HepG2 (cell line): Measurements from ENCODE around the gene MRPS10. TPM values are rescaled to one million over a fixed set of nuclear protein-coding genes. Genes with fewer than 3 reads are reported as not detected.

ENCODE experiments used
- CC2D1A ChIP-seq: sonication (generic); formaldehyde crosslinking; IDR thresholded peaks from 2 replicates; pipeline ENCODE4 v1.8.1; 2023; ENCODE audit warnings: mild to moderate bottlenecking, missing genetic modification reagents
- EED ChIP-seq: sonication (generic); formaldehyde crosslinking; IDR thresholded peaks from 2 replicates; pipeline ENCODE4 v1.5.0; 2020; ENCODE audit warnings: mild to moderate bottlenecking, missing genetic modification reagents
- ELF1 ChIP-seq: sonication (generic); formaldehyde crosslinking; IDR thresholded peaks from 2 replicates; pipeline ENCODE4 v1.4.0; 2020; ENCODE audit warnings: missing genetic modification reagents
- FOXJ3 ChIP-seq: sonication (generic); formaldehyde crosslinking; IDR thresholded peaks from 2 replicates; pipeline ENCODE4 v1.4.0; 2020; ENCODE audit warnings: missing genetic modification reagents, mild to moderate bottlenecking, borderline replicate concordance
- HOXD1 ChIP-seq: sonication (generic); formaldehyde crosslinking; IDR thresholded peaks from 2 replicates; pipeline ENCODE4 v1.5.0; 2020; ENCODE audit warnings: missing genetic modification reagents
- JUN ChIP-seq: sonication (generic); formaldehyde crosslinking; IDR thresholded peaks from 2 replicates; pipeline ENCODE4 v1.4.0; 2020; ENCODE audit warnings: mild to moderate bottlenecking, missing genetic modification reagents
- MTF1 ChIP-seq: sonication (generic); formaldehyde crosslinking; IDR thresholded peaks from 2 replicates; pipeline ENCODE4 v1.5.0; 2020; ENCODE audit warnings: missing genetic modification reagents
- NFE2L2 ChIP-seq: fragments of 150-350 bp; IDR thresholded peaks from 2 replicates; pipeline ENCODE4 v1.6.1; 2014; ENCODE audit warnings: low read length
- NR2F1 ChIP-seq, 2 experiments: fragments of 450-650 bp in 1 of 2; formaldehyde crosslinking in 1 of 2; IDR thresholded peaks; 2 replicates each; pipeline versions ENCODE4 v1.5.0 to v1.6.1; 2016 to 2020; ENCODE audit warnings: mild to moderate bottlenecking in 1 of 2, missing compliant biosample characterization in 1 of 2, missing genetic modification reagents in 1 of 2, moderate library complexity in 1 of 2
- PAF1 ChIP-seq: IDR thresholded peaks from 2 replicates; pipeline ENCODE4 v1.6.1; 2016; ENCODE audit warnings: missing genetic modification reagents, missing compliant biosample characterization
- PHF20 ChIP-seq: sonication (generic); formaldehyde crosslinking; IDR thresholded peaks from 2 replicates; pipeline ENCODE4 v1.5.0; 2020; ENCODE audit warnings: mild to moderate bottlenecking, missing genetic modification reagents
- POGZ ChIP-seq: sonication (generic); formaldehyde crosslinking; IDR thresholded peaks from 2 replicates; pipeline ENCODE4 v1.4.0; 2020; ENCODE audit warnings: mild to moderate bottlenecking, missing genetic modification reagents
- SP2 ChIP-seq: sonication (generic); formaldehyde crosslinking; IDR thresholded peaks from 2 replicates; pipeline ENCODE4 v1.5.1; 2020; ENCODE audit warnings: mild to moderate bottlenecking, missing genetic modification reagents
- YEATS2 ChIP-seq: sonication (generic); formaldehyde crosslinking; IDR thresholded peaks from 2 replicates; pipeline ENCODE4 v1.4.0; 2020; ENCODE audit warnings: missing genetic modification reagents, borderline replicate concordance
- YEATS4 ChIP-seq: sonication (generic); formaldehyde crosslinking; IDR thresholded peaks from 2 replicates; pipeline ENCODE4 v1.4.0; 2020; ENCODE audit warnings: missing genetic modification reagents, borderline replicate concordance
- ZBTB1 ChIP-seq: sonication (generic); formaldehyde crosslinking; IDR thresholded peaks from 2 replicates; pipeline ENCODE4 v1.4.0; 2020; ENCODE audit warnings: missing genetic modification reagents, borderline replicate concordance
- ZFX ChIP-seq: sonication (generic); formaldehyde crosslinking; IDR thresholded peaks from 2 replicates; pipeline ENCODE4 v1.4.0; 2020; ENCODE audit warnings: mild to moderate bottlenecking, low read depth, missing genetic modification reagents, moderate library complexity
- ZNF136 ChIP-seq: sonication (generic); formaldehyde crosslinking; IDR thresholded peaks from 2 replicates; pipeline ENCODE4 v1.8.1; 2022; ENCODE audit warnings: low read depth, mild to moderate bottlenecking, moderate library complexity, missing genetic modification reagents
- ZNF251 ChIP-seq: sonication (generic); formaldehyde crosslinking; IDR thresholded peaks from 2 replicates; pipeline ENCODE4 v1.9.0; 2021; ENCODE audit warnings: mild to moderate bottlenecking, missing genetic modification reagents
- ZNF253 ChIP-seq: sonication (generic); formaldehyde crosslinking; IDR thresholded peaks from 2 replicates; pipeline ENCODE4 v1.8.0; 2022; ENCODE audit warnings: mild to moderate bottlenecking, missing genetic modification reagents, borderline replicate concordance
- ZNF274 ChIP-seq: sonication (generic); formaldehyde crosslinking; IDR thresholded peaks from 2 replicates; pipeline ENCODE4 v1.5.1; 2020; ENCODE audit warnings: mild to moderate bottlenecking, missing genetic modification reagents
- ZNF331 ChIP-seq: sonication (generic); formaldehyde crosslinking; IDR thresholded peaks from 2 replicates; pipeline ENCODE4 v1.4.0; 2020; ENCODE audit warnings: missing genetic modification reagents
- ZNF543 ChIP-seq: sonication (generic); formaldehyde crosslinking; IDR thresholded peaks from 2 replicates; pipeline ENCODE4 v1.4.0; 2020; ENCODE audit warnings: mild to moderate bottlenecking, missing genetic modification reagents
- ZNF703 ChIP-seq: sonication (generic); formaldehyde crosslinking; IDR thresholded peaks from 2 replicates; pipeline ENCODE4 v1.5.1; 2020; ENCODE audit warnings: missing genetic modification reagents, mild to moderate bottlenecking, moderate library complexity, borderline replicate concordance
- polyA plus RNA-seq, 8 experiments: library from polyadenylated mRNA; depleted of rRNA in 3 of 8; stranded (reverse) in 7 of 8; unstranded in 1 of 8; fragments of >200 nt; fragmentation: Illumina TruSeq in 4 of 8; extraction: Trizol in 4 of 8; gene quantifications; 2 replicates each; pipeline versions ENCODE4 v1.2.1 to v1.2.3, GENCODE V29; 2011 to 2016; ENCODE audit warnings: low read depth in 4 of 8, missing spikeins in 1 of 8, mixed read lengths in 1 of 8; ENCODE audit not compliant: insufficient read depth in 1 of 8
- total RNA-seq, 5 experiments: library from RNA; depleted of rRNA; stranded (reverse); fragments of >200 nt; fragmentation: Illumina TruSeq; extraction: Trizol; gene quantifications; 2 replicates each; pipeline ENCODE4 v1.2.3, GENCODE V29; 2016; ENCODE audit warnings: low read depth in 1 of 5
- TF ChIP-seq, protein P1 (sequence below): sonication (generic); formaldehyde crosslinking; IDR thresholded peaks from 2 replicates; pipeline ENCODE4 v1.4.0; 2020; ENCODE audit warnings: missing genetic modification reagents
- TF ChIP-seq, protein P2 (sequence below): IDR thresholded peaks from 2 replicates; pipeline ENCODE4 v1.6.1; 2016
- TF ChIP-seq, protein P3 (sequence below): IDR thresholded peaks from 2 replicates; pipeline ENCODE4 v1.6.1; 2016; ENCODE audit warnings: missing biosample characterization, missing genetic modification reagents, low read depth
- TF ChIP-seq, protein P4 (sequence below): sonication (generic); formaldehyde crosslinking; IDR thresholded peaks from 2 replicates; pipeline ENCODE4 v1.4.0; 2020; ENCODE audit warnings: missing genetic modification reagents, borderline replicate concordance

MRPS10 gene
- total and polyA plus RNA-seq, 2 of the 13 experiments (the other 11 are each of a cell fraction or from before 2014, with no cell fraction given), result 31.7 to 54.6 TPM

DNA sequence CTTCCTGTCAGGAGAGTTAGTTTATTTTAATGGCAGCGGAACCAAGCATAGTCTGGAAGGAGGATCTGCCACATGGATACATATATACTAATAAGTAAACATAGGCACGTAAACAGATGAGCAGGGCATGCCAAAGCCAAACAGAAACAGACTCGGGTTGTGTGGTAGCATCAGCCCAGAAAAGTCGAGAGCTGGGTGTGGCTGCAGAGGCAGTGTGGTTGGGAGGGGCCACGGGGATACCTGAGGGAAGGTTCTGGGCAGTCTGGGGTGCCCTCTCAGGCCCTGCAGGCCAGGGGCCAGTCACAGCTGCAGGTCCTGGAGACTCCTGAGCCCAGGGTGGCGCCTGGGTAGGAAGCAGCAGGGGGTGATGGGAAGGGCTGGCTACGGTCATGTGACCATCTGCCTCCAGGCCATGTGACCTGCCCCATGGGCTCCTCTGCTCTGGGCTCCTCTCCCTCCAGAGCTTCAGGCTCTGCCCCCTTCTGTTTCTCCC lies 42.8 kb upstream of the MRPS10 start (continued):
- TF ChIP-seq PAF1, result no peak
- no peak for TF ChIP-seq SP2 (CRISPR knock-in tag)
- TF ChIP-seq, protein P1, sequence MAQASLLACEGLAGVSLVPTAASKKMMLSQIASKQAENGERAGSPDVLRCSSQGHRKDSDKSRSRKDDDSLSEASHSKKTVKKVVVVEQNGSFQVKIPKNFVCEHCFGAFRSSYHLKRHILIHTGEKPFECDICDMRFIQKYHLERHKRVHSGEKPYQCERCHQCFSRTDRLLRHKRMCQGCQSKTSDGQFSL (CRISPR knock-in tag), result no peak
- no peak for TF ChIP-seq HOXD1 (CRISPR knock-in tag)
- TF ChIP-seq NR2F1 (CRISPR knock-in tag; IDR thresholded peaks at IDR 0.05), result no peak
- TF ChIP-seq, protein P2, sequence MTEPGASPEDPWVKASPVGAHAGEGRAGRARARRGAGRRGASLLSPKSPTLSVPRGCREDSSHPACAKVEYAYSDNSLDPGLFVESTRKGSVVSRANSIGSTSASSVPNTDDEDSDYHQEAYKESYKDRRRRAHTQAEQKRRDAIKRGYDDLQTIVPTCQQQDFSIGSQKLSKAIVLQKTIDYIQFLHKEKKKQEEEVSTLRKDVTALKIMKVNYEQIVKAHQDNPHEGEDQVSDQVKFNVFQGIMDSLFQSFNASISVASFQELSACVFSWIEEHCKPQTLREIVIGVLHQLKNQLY (CRISPR knock-in tag), result no peak
- TF ChIP-seq FOXJ3 (CRISPR knock-in tag), result no peak
- peak; percentile 81 for TF ChIP-seq PHF20
- no peak for TF ChIP-seq ZNF274 (CRISPR knock-in tag)
- no peak for TF ChIP-seq ZNF253 (CRISPR knock-in tag)
- TF ChIP-seq ZNF251 (CRISPR knock-in tag), result no peak
- no peak for TF ChIP-seq ZNF543 (CRISPR knock-in tag)
- no peak for TF ChIP-seq ZNF136 (CRISPR knock-in tag)
- TF ChIP-seq ZNF703, result no peak
- TF ChIP-seq CC2D1A (CRISPR knock-in tag), result peak; percentile 99; the same call in 1 of the 2 replicates
- no peak for TF ChIP-seq YEATS4 (CRISPR knock-in tag)
- TF ChIP-seq ZBTB1, result no peak
- no peak for TF ChIP-seq EED (CRISPR knock-in tag)
- no peak for TF ChIP-seq ZFX (CRISPR knock-in tag)
- TF ChIP-seq, protein P3, sequence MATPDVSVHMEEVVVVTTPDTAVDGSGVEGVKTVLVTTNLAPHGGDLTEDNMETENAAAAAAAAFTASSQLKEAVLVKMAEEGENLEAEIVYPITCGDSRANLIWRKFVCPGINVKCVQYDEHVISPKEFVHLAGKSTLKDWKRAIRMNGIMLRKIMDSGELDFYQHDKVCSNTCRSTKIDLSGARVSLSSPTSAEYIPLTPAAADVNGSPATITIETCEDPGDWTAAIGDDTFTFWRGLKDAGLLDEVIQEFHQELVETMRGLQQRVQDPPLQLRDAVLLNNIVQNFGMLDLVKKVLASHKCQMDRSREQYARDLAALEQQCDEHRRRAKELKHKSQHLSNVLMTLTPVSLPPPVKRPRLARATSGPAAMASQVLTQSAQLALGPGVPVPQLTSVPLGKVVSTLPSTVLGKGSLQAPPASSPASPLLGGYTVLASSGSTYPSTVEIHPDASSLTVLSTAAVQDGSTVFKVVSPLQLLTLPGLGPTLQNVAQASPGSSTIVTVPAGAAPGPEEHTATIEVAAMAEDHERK, result no peak
- TF ChIP-seq ZNF331 (CRISPR knock-in tag), result no peak
- TF ChIP-seq POGZ (CRISPR knock-in tag), result 0 out of 2 replicates have a peak, but pooled peaks have one; percentile 46
- TF ChIP-seq, protein P4, sequence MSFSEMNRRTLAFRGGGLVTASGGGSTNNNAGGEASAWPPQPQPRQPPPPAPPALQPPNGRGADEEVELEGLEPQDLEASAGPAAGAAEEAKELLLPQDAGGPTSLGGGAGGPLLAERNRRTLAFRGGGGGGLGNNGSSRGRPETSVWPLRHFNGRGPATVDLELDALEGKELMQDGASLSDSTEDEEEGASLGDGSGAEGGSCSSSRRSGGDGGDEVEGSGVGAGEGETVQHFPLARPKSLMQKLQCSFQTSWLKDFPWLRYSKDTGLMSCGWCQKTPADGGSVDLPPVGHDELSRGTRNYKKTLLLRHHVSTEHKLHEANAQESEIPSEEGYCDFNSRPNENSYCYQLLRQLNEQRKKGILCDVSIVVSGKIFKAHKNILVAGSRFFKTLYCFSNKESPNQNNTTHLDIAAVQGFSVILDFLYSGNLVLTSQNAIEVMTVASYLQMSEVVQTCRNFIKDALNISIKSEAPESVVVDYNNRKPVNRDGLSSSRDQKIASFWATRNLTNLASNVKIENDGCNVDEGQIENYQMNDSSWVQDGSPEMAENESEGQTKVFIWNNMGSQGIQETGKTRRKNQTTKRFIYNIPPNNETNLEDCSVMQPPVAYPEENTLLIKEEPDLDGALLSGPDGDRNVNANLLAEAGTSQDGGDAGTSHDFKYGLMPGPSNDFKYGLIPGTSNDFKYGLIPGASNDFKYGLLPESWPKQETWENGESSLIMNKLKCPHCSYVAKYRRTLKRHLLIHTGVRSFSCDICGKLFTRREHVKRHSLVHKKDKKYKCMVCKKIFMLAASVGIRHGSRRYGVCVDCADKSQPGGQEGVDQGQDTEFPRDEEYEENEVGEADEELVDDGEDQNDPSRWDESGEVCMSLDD, result no peak
- TF ChIP-seq JUN (CRISPR knock-in tag), result no peak
- no peak for TF ChIP-seq MTF1 (CRISPR knock-in tag)
- TF ChIP-seq ELF1 (CRISPR knock-in tag), result peak; percentile 55; the same call in 1 of the 2 replicates
- no peak for TF ChIP-seq NFE2L2
- TF ChIP-seq YEATS2, result no peak
